GM21360 (cell line): ENCODE data around the gene ARRDC1.
"Not testable (repeated sequence)": the region's sequence is repeated elsewhere in the genome, so short reads cannot be mapped to it uniquely, and the experiment has no call there.

ENCODE experiments used
- ATAC-seq: cut with Tn5 transposase; IDR thresholded peaks from one replicate; pipeline ENCODE4 v1.9.1; 2021; ENCODE audit warnings: mild to moderate bottlenecking, moderate library complexity; ENCODE audit not compliant: unreplicated experiment

ARRDC1 gene

DNA sequence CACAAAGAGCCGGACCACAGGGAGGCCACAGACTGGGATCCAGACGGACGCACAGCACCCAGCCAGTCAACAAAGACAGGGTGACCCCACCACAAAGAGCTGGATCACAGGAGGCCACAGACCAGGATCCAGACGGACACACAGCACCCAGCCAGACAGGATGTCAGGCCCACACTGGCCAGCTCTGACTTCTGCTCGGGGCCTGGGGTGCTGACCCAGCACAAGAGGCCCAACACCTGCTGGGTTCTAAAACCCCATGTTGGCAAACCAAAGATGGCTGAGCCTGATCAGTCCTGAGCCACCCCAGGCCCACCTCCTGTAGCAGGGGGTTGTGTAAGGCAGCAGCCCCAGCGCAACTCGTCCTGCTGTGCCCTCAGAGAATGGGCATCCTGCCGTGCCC lies 21.5 kb upstream of the ARRDC1 start:
- no peak for ATAC-seq

GRCh38 chr9:137586854-137587253 lies 18.6 kb upstream of the ARRDC1 start:
- ATAC-seq: no peak

GRCh38 chr9:137588311-137588710 lies 17.2 kb upstream of the ARRDC1 start:
- ATAC-seq: no peak

GRCh38 chr9:137588891-137589290 lies 16.6 kb upstream of the ARRDC1 start:
- ATAC-seq: no peak

DNA sequence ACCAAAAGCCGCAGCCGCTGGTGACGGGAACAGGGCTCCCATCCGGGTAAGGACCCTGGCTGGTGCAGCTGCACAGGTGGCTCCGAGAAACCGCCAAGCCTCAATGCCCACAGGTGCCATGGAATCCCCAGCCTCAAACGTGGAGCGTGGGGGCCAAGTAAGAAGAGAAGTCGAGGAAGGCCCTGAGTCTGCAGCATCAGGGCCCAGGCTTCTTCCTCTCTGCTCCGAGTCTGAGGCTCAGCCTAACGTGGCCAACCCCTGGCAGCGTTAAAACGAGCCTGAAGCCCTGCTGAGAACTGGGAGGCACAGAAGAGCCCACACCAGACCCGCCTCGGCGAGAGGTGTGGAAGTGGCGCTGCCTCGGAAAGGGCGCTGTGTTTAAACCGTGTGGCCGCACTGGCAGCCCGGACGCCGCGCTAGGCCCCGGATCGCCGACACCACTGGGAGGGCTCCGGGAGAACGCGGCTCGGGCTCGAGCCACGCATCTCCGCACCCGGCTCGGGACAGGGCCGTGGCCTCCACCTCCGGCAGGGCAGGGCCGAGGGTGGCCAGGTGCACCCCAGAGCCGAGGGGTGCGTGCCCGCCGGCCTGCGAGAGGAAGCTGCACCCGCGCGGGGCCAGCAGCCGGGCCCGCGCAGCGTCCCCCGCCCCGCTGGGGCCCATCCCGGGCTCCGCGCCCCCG lies 15.9 kb upstream of the ARRDC1 start:
- peak; percentile 11 for ATAC-seq

DNA sequence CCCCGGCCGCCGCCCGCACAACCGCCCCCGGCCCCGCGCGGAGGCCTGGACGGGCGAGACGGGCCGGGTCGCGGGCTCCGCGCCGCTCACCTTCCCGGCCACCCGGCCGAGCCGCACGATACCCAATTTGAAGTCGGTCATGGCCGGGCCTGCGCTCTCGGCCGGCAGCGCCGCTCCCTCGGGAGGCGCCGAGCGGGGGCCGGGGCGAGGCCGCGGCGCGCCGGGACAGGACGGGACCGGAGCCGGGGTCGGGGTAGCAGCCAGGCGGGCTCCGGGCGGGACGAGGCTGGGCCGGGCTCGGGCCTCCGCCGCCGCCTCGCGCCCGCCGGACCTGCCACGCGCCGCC lies 15.4 kb upstream of the ARRDC1 start:
- ATAC-seq: peak; percentile 27

- peak; percentile 84 for ATAC-seq
These were observed 14.8 kb upstream of the ARRDC1 start, which contains the start of gene ZMYND19 for GRCh38 chr9:137590469-137591383. ZMYND19 (minus strand) TSS chr9:137590512; CDS start chr9:137590263, 249 bp downstream.

DNA sequence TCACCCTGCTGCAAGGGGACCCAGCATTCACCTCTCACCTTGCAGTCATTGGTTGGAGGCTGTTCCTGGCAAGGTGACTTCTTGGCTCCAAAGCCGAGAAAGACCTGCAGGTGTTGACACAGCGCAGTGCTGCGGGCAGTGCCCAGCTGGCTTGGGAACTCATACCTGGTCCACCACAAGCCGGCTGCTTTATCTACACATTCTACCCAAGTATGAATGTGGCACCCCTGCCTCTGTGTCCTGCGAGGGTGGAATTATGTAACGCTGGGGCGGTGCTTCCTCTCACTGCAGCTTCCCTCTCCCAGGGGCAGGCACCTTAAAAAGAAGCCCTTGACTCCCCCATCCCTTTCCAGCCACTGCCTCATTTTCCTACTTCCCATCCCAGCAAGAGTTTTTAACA lies 12.7 kb upstream of the ARRDC1 start:
- no peak for ATAC-seq

GRCh38 chr9:137593176-137593575 lies 12.3 kb upstream of the ARRDC1 start:
- ATAC-seq: no peak

DNA sequence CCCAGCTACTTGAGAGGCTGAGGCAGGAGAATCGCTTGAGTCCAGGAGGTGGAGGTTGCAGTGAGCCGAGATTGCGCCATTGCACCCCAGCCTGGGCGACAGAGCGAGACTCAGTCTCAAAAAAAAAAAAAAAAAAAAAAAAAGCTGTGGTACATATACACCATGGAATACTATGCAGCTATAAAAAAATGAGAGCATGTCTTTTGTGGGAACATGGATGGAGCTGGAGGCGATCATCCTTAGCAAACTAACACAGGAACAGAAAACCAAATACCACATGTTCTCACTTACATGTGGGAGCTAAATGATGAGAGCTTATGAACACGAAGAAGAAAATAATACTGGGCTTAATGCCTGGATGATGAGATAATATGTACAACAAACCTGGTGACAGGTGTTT lies 8.9 kb upstream of the ARRDC1 start:
- not testable (repeated sequence) for ATAC-seq

- ATAC-seq: no peak
These were observed 6.5 kb upstream of the ARRDC1 start for GRCh38 chr9:137598943-137599342.

- ATAC-seq: no peak
These were observed 2.8 kb upstream of the ARRDC1 start for GRCh38 chr9:137602661-137603060.

DNA sequence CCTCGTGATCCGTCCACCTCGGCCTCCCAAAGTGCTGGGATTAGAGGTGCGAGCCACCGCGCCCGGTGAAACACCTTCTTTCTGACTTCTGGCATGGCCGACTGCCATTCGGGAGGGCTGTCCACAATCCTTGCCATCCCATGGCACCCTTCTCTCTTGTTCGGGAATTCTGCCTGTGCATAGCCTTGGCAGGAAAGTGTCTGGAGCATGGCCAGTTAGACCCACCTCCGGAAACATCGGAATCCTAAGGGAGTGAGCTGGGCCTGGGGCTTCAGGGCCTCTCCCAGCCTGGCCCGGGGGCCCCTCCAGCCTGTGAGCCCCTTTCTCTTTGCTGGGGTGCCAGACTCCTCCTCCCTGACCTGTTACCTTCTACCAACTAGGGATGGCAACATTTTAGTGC lies 1.6 kb upstream of the ARRDC1 start:
- ATAC-seq: no peak

GRCh38 chr9:137604345-137605086 lies 970 bp upstream of the ARRDC1 start:
- no peak for ATAC-seq

- peak; percentile 17 for ATAC-seq
These were observed 627 bp downstream of the ARRDC1 start for GRCh38 chr9:137606005-137606621.

GRCh38 chr9:137606734-137607138 lies 1.2 kb downstream of the ARRDC1 start:
- no peak for ATAC-seq

DNA sequence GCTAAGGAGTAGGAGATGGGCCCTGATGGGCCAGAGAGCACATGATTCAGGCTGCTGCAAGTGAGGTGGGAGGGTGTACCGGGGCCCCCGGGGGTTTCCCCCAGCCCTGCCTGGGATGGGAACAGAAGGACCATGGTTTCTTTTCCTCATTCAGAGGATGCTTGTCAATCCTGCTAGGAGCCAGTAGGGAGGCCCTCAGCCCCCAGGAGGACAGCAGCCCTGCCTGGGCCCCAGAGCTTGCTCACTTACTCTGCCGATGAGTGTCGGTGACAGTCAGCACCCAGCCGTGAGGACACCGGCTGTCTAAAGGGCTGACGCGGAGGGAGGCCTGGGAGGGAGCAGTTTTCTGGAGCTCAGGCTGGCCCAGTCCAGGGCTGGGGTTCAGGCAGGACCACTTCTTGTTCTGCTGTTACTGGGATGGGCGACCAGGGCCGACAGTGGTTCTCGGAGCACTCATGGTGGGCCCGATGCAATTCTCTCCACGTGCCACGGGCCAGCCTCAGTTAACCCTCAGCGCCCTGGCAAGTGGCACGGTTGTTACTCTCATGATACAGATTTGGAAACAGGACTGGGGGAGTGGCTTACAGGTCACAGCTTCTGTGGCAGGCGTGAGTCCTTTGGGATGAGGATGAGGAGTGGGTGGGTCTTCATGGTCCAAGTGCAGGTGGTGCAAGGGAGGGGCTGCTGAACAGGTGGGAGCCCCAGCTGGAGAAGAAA lies 1.8 kb downstream of the ARRDC1 start:
- no peak for ATAC-seq

- no peak for ATAC-seq
These were observed 5.5 kb downstream of the ARRDC1 start for GRCh38 chr9:137610944-137611343.

DNA sequence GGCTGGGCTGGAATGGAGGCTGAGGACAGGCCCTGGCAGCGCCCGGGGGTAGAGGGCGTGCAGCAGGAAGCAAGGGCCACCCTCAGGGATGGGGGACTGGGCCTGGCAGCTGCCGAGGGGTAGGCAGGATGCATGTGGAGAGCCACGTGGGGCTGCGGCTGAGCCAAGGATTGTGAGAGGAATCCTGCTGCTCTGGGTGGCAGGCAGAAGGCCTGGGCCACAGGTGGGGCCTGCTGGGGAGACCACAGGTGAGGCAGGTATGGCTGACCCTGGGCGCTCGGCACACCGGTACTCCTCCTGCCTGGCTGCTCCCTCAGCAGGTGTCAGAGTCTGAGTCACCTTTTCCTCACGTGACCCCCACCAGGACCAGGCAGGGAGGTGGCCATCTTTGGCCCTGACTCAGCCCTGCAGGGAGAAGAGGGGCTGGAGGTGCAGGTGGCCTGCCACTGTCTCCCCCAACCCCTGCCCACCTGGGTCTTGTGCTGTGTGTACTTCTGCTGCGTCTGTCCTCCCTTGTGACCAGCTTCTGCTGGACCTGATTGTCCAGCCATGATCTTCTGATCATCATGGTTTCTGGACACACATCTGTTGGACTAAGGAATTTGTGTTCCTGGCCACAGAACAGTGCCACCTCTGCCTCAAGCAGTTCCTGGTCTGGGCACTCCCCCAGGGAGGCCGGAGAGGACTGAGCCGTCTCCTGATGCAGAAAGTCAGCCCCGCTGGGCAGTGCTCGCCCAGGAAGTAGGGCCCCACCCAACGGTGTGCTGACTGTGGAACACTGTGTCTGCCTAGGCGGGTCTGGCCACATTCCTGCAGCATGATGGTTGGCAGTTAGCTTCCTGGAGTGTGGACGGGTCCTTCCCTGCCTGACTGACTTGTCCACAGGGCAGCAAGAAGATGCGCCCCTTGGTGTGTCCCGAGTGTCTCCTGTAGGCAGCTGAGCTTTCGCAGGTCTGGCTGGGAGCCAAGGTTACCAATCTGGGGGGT lies 6.4 kb downstream of the ARRDC1 start:
- ATAC-seq: no peak
